DOHH2 (cell line): ENCODE data around the gene MYBPC2.
A peak's percentile ranks its signal among the peaks of the same experiment; 100 is the strongest.

Experiments
- H3F3A ChIP-seq: fragments of 200-600 bp; sonication (generic), shearing (Covaris generic); 2 replicates; pipeline ENCODE4 v1.6.0; 2016; ENCODE audit warnings: antibody characterized with exemption, mild to moderate bottlenecking; ENCODE audit not compliant: control insufficient read depth, insufficient read depth
- H3K27ac ChIP-seq: fragments of 200-600 bp; sonication (generic); 2 replicates; pipeline ENCODE4 v1.5.1; 2014; ENCODE audit warnings: low read depth, mild to moderate bottlenecking, low read length, moderate library complexity
- H3K27me3 ChIP-seq: fragments of 200-600 bp; sonication (generic); 2 replicates; pipeline ENCODE4 v1.6.1; 2014; ENCODE audit warnings: mild to moderate bottlenecking, low read length, mixed read lengths; ENCODE audit not compliant: control insufficient read depth
- H3K36me3 ChIP-seq: fragments of 200-600 bp; sonication (generic); 2 replicates; pipeline ENCODE4 v1.6.1; 2014; ENCODE audit warnings: mild to moderate bottlenecking, low read length, moderate library complexity, mixed read lengths; ENCODE audit not compliant: control insufficient read depth
- H3K4me1 ChIP-seq: fragments of 200-600 bp; sonication (generic); 2 replicates; pipeline ENCODE4 v1.6.1; 2014; ENCODE audit warnings: mild to moderate bottlenecking, low read length, mixed read lengths; ENCODE audit not compliant: control insufficient read depth
- H3K4me2 ChIP-seq: fragments of 200-600 bp; sonication (generic); 2 replicates; pipeline ENCODE4 v1.6.0; 2014; ENCODE audit warnings: mild to moderate bottlenecking, low read length, moderate library complexity
- H3K4me3 ChIP-seq: fragments of 200-600 bp; sonication (generic); 2 replicates; pipeline ENCODE4 v1.5.1; 2014; ENCODE audit warnings: mild to moderate bottlenecking, low read length, mixed read lengths
- H3K79me2 ChIP-seq: fragments of 200-600 bp; sonication (generic); 2 replicates; pipeline ENCODE4 v1.6.1; 2014; ENCODE audit warnings: mild to moderate bottlenecking, low read length, mixed read lengths; ENCODE audit not compliant: control insufficient read depth
- H3K9me2 ChIP-seq: fragments of 200-600 bp; sonication (generic); replicated peaks from 2 replicates; pipeline ENCODE4 v1.6.1; 2014; ENCODE audit warnings: mild to moderate bottlenecking, low read length, mixed read lengths; ENCODE audit not compliant: control insufficient read depth
- H3K9me3 ChIP-seq: fragments of 200-600 bp; sonication (generic); 2 replicates; pipeline ENCODE4 v1.6.1; 2014; ENCODE audit warnings: antibody characterized with exemption, low read length, mixed read lengths; ENCODE audit not compliant: control insufficient read depth, insufficient read depth
- H4K20me1 ChIP-seq: fragments of 200-600 bp; sonication (generic); 2 replicates; pipeline ENCODE4 v1.6.0; 2014; ENCODE audit warnings: low read depth, mild to moderate bottlenecking, antibody characterized with exemption, low read length, moderate library complexity; ENCODE audit not compliant: control insufficient read depth, insufficient read depth
- CTCF ChIP-seq: fragments of 200-600 bp; sonication (generic); IDR thresholded peaks from one replicate; pipeline ENCODE4 v1.5.1; 2014; ENCODE audit warnings: antibody characterized with exemption, mild to moderate bottlenecking, low read depth, low read length; ENCODE audit not compliant: poor library complexity, severe bottlenecking
- EZH2phosphoT487 ChIP-seq: fragments of 200-600 bp; sonication (generic); IDR thresholded peaks from 2 replicates; pipeline ENCODE4 v1.6.1; 2017; ENCODE audit warnings: borderline replicate concordance, mild to moderate bottlenecking, antibody characterized with exemption, low read length, moderate library complexity, mixed read lengths

MYBPC2 gene

GRCh38 chr19:50490991-50491472 lies 58.3 kb downstream of the MYBPC2 start:
- no peaks in the 10 kb centered on the region for H3K36me3 ChIP-seq
- TF ChIP-seq EZH2phosphoT487, result no peak
- no peak for TF ChIP-seq CTCF
- H3K27ac ChIP-seq, result no peak overlapping the region
- no peaks in the 10 kb centered on the region for H4K20me1 ChIP-seq
- no peak overlapping the region for H3K4me2 ChIP-seq
- H3K4me3 ChIP-seq, result no peak overlapping the region
- H3K79me2 ChIP-seq, result no peaks in the 10 kb centered on the region
- peaks cover 11% of the 10 kb centered on the region for H3F3A ChIP-seq
- peaks cover 8% of the 10 kb centered on the region; the same call in 1 of the 2 replicates for H3K9me3 ChIP-seq
- H3K27me3 ChIP-seq, result no peaks in the 10 kb centered on the region
- H3K9me2 ChIP-seq, result no peaks in the 10 kb centered on the region
- H3K4me1 ChIP-seq, result peaks cover 31% of the 10 kb centered on the region

GRCh38 chr19:50492303-50493052 lies 59.8 kb downstream of the MYBPC2 start:
- Histone ChIP-seq H4K20me1 (no peaks in the 10 kb centered on the region), H3K4me2 (peak overlapping the region; percentile 42), H3K9me3 (no peaks in the 10 kb centered on the region), H3K79me2 (no peaks in the 10 kb centered on the region), H3F3A (peaks cover 11% of the 10 kb centered on the region), H3K27ac (peak overlapping the region; percentile 24; the same call in 1 of the 2 replicates), H3K9me2 (no peaks in the 10 kb centered on the region), H3K4me1 (peaks cover 26% of the 10 kb centered on the region), H3K27me3 (no peaks in the 10 kb centered on the region), H3K36me3 (no peaks in the 10 kb centered on the region), H3K4me3 (no peak overlapping the region)
- TF ChIP-seq EZH2phosphoT487 (no peak), CTCF (no peak)

GRCh38 chr19:50493171-50493570 lies 60.5 kb downstream of the MYBPC2 start:
- Histone ChIP-seq H3K4me2 (no peak overlapping the region), H3K79me2 (no peaks in the 10 kb centered on the region), H3K4me1 (peaks cover 20% of the 10 kb centered on the region), H3K9me2 (no peaks in the 10 kb centered on the region), H4K20me1 (no peaks in the 10 kb centered on the region), H3K27ac (no peak overlapping the region), H3K27me3 (no peaks in the 10 kb centered on the region), H3K4me3 (no peak overlapping the region), H3K9me3 (no peaks in the 10 kb centered on the region), H3K36me3 (no peaks in the 10 kb centered on the region), H3F3A (peaks cover 11% of the 10 kb centered on the region)
- TF ChIP-seq CTCF (no peak), EZH2phosphoT487 (no peak)
